ENCODE measurements around the gene RASAL3. TPM values are rescaled to one million over a fixed set of nuclear protein-coding genes. Genes with fewer than 3 reads are reported as not detected.
A peak's percentile ranks its signal among the peaks of the same experiment; 100 is the strongest.
"Not testable (repeated sequence)": the region's sequence is repeated elsewhere in the genome, so short reads cannot be mapped to it uniquely, and the experiment has no call there.

The RASAL3 gene
- 30.3 TPM for polyA plus RNA-seq (2012; ENCODE audit: insufficient read depth, insufficient read length)

GRCh38 chr19:15464394-15465385 lies at the start of gene RASAL3:
TSS of gene RASAL3 (minus strand) at chr19:15464544. CDS start at chr19:15464358, 186 bp downstream.
- DNase-seq (ENCODE audit: low read depth, low spot score) = peak; percentile 69
- peak within 1 kb of the TSS; percentile 77 for H3K4me3 ChIP-seq (ENCODE audit: low read length)

GRCh38 chr19:15511671-15512424 lies 47.5 kb upstream of the RASAL3 start:
- DNase-seq (ENCODE audit: low read depth, low spot score) = no peak
- H3K4me3 ChIP-seq (ENCODE audit: low read length) = no peak overlapping the region

GRCh38 chr19:15508035-15508710 lies 43.8 kb upstream of the RASAL3 start, which contains the start of gene CYP4F22:
TSS of gene CYP4F22 (plus strand) at chr19:15508525. CDS start at chr19:15525337, 16,812 bp downstream.
- no peak for DNase-seq (ENCODE audit: low read depth, low spot score)
- H3K4me3 ChIP-seq (ENCODE audit: low read length) = peak within 1 kb of the TSS; percentile 15

GRCh38 chr19:15507068-15508034 lies 43.0 kb upstream of the RASAL3 start:
- no peak for DNase-seq (ENCODE audit: low read depth, low spot score)
- H3K4me3 ChIP-seq (ENCODE audit: low read length) = no peak overlapping the region

- DNase-seq (ENCODE audit: low read depth, low spot score) = no peak
- H3K4me3 ChIP-seq (ENCODE audit: low read length) = no peak overlapping the region
Observed at GRCh38 chr19:15506074-15506571, 41.8 kb upstream of the RASAL3 start.

- H3K4me3 ChIP-seq (ENCODE audit: low read length) = no peak overlapping the region
- DNase-seq (ENCODE audit: low read depth, low spot score) = no peak
Observed at GRCh38 chr19:15502264-15502663, 37.9 kb upstream of the RASAL3 start.

GRCh38 chr19:15501596-15501995 lies 37.3 kb upstream of the RASAL3 start:
- DNase-seq (ENCODE audit: low read depth, low spot score) = no peak
- H3K4me3 ChIP-seq (ENCODE audit: low read length) = no peak overlapping the region

GRCh38 chr19:15498910-15499309 lies 34.6 kb upstream of the RASAL3 start:
- no peak overlapping the region for H3K4me3 ChIP-seq (ENCODE audit: low read length)

GRCh38 chr19:15498156-15498858 lies 34.0 kb upstream of the RASAL3 start:
- no peak overlapping the region for H3K4me3 ChIP-seq (ENCODE audit: low read length)
- no peak for DNase-seq (ENCODE audit: low read depth, low spot score)

More at GRCh38 chr19:15498910-15499309, 34.6 kb upstream of the RASAL3 start:
- peak; percentile 55 for DNase-seq (ENCODE audit: low read depth, low spot score)

GRCh38 chr19:15495151-15495550 lies 30.8 kb upstream of the RASAL3 start:
- no peak overlapping the region for H3K4me3 ChIP-seq (ENCODE audit: low read length)
- DNase-seq (ENCODE audit: low read depth, low spot score) = no peak

- no peak overlapping the region for H3K4me3 ChIP-seq (ENCODE audit: low read length)
- DNase-seq (ENCODE audit: low read depth, low spot score) = no peak
Observed at GRCh38 chr19:15488489-15489226, 24.3 kb upstream of the RASAL3 start.

GRCh38 chr19:15487038-15487437 lies 22.7 kb upstream of the RASAL3 start:
- DNase-seq (ENCODE audit: low read depth, low spot score) = no peak
- H3K4me3 ChIP-seq (ENCODE audit: low read length) = no peak overlapping the region

- H3K4me3 ChIP-seq (ENCODE audit: low read length); DNase-seq (ENCODE audit: low read depth, low spot score): not testable (repeated sequence)
Observed at GRCh38 chr19:15485768-15486167, 21.4 kb upstream of the RASAL3 start.

- H3K4me3 ChIP-seq (ENCODE audit: low read length); DNase-seq (ENCODE audit: low read depth, low spot score): not testable (repeated sequence)
Observed at GRCh38 chr19:15480996-15481395, 16.7 kb upstream of the RASAL3 start.

- no peak within 1 kb of the TSS for H3K4me3 ChIP-seq (ENCODE audit: low read length)
- no peak for DNase-seq (ENCODE audit: low read depth, low spot score)
Observed at GRCh38 chr19:15479391-15480345, 15.3 kb upstream of the RASAL3 start, which contains the start of gene PGLYRP2. TSS of gene PGLYRP2 (minus strand) at chr19:15479501. CDS start at chr19:15479371, 130 bp downstream.
